Naive thymus-derived CD8-positive, alpha-beta T cell (primary cell): ENCODE measurements around the gene WNT8B. TPM values are rescaled to one million over a fixed set of nuclear protein-coding genes. Genes with fewer than 3 reads are reported as not detected.

Experiments used
- ATAC-seq, 2 donors: fragments of 150-1000 bp; cut with Tn5 transposase in 1 of 2; sonication (Bioruptor Pico), chemical (Tn5 transposase) in 1 of 2; 1 replicate in 1 of 2; 2 replicates in 1 of 2; pipeline ENCODE4 v1.10.0; 2021; ENCODE audit warnings: mild to moderate bottlenecking in 2 of 2, moderate library complexity in 2 of 2
- POLR2A ChIA-PET: fragments of 350-600 bp; sonication (Branson Sonifier 250); formaldehyde crosslinking; loops from one replicate; lab custom pipeline; 2021; ENCODE audit warnings: antibody characterized with exemption; lab: Charles Lee
- DNase-seq, 10 donors: peaks; one replicate each; pipeline versions ENCODE4 v3.0.0 to v3.0.0-alpha.2; 2020 to 2022
- H3K27ac Mint-ChIP-seq, 10 donors: one replicate each; pipeline ENCODE4 v1.8.0; 2020 to 2022; ENCODE audit warnings: mild to moderate bottlenecking in 10 of 10, mixed read lengths in 10 of 10, moderate library complexity in 4 of 10, inconsistent platforms in 1 of 10
- H3K27me3 Mint-ChIP-seq, 5 donors: one replicate each; pipeline ENCODE4 v1.8.0; 2021 to 2022; ENCODE audit warnings: mixed read lengths in 5 of 5
- H3K36me3 Mint-ChIP-seq, 3 donors: one replicate each; pipeline ENCODE4 v1.8.0; 2020 to 2022; ENCODE audit warnings: mixed read lengths in 3 of 3, mild to moderate bottlenecking in 2 of 3, inconsistent platforms in 1 of 3
- H3K4me1 Mint-ChIP-seq, 4 donors: one replicate each; pipeline ENCODE4 v1.8.0; 2021 to 2022; ENCODE audit warnings: mixed read lengths in 4 of 4
- H3K4me3 Mint-ChIP-seq, 10 donors: one replicate each; pipeline ENCODE4 v1.8.0; 2020 to 2022; ENCODE audit warnings: mild to moderate bottlenecking in 10 of 10, mixed read lengths in 10 of 10, moderate library complexity in 6 of 10, inconsistent platforms in 1 of 10
- H3K9me3 Mint-ChIP-seq, 9 donors: one replicate each; pipeline ENCODE4 v1.8.0; 2020 to 2022; ENCODE audit warnings: mixed read lengths in 9 of 9, mild to moderate bottlenecking in 3 of 9, inconsistent platforms in 1 of 9, moderate library complexity in 1 of 9
- polyA plus RNA-seq, 3 donors: library from polyadenylated mRNA; unstranded; fragments of 300-500 nt; fragmentation: Illumina TruSeq; gene quantifications; one replicate each; pipeline ENCODE4 v1.2.3, GENCODE V29; 2021
- total RNA-seq, 8 experiments: library from RNA in 2 of 8; stranded (reverse) in 2 of 8; gene quantifications; one replicate each; pipeline ENCODE4 v1.2.3 and lab custom pipeline; 2021 to 2026

Gene WNT8B
- total RNA-seq (not detected), polyA plus RNA-seq (1 to 10 TPM in 1 of 3 donors, under 1 TPM in 2; 0.14 to 1.1 (median 0.24) TPM), total RNA-seq (lab: John Stamatoyannopoulos, UW) (0 to 0.98 (median 0.04) reads per million in 6 experiments)

DNA sequence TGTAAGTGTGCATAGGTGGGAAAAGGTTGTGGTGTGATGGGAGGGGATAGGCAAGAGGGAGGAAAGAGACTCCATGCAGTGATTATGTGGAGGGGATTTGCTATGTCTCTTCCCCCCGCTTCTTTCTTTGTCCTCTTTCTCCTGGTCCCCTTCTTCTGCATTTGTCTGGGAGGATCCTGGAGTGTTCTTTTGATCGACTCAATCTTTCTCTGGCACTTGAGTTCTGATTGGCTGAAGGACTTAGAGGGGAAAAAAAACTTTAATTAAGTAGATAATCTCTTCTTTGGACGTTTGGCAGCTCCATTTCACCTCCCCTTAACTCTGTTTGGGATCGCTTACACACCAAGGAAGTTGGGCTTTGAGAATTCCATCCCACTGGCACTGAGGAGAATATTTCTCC lies at the start of gene WNT8B:
Gene WNT8B (plus strand): TSS at position 301 of the 400 bp plus-strand sequence. CDS start 160 bp downstream, outside the sequence.
- no peak for DNase-seq
- Mint-ChIP-seq H3K4me1 (no peaks in the 10 kb centered on the region), H3K27ac (no peak within 1 kb of the TSS), H3K36me3 (no peaks in the 10 kb centered on the region), H3K27me3 (peaks cover 0 to 8% (median 0%) of the 10 kb centered on the region in 5 donors), H3K9me3 (no peaks in the 10 kb centered on the region), H3K4me3 (no peak within 1 kb of the TSS)
- no peak for ATAC-seq
- POLR2A ChIA-PET: no interaction called here

DNA sequence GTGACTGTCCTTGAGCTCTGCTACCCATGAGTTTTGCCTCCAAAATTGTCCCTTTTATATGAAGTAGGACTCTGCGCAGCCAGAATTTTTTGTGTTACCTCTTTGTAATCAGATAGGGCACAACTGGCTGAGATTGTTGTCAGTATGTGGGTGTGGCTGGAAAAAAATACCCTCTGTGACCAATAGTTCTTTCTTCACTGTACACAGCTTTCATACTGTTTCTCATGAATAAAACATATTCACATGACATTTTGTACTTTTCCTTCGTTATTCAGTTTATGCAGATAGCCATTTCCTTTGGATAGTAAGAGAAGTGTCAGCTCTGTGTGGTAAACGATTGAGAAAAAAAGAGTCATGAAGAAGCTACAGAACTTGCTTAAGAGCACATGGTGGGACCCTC lies 49.6 kb upstream of the WNT8B start:
- ATAC-seq: no peak
- Mint-ChIP-seq H3K9me3 (peaks cover 0 to 9% (median 0%) of the 10 kb centered on the region in 9 donors), H3K4me3 (no peak overlapping the region), H3K4me1 (no peaks in the 10 kb centered on the region), H3K27me3 (peaks cover 0 to 5% (median 0%) of the 10 kb centered on the region in 5 donors), H3K27ac (no peak overlapping the region), H3K36me3 (peaks cover 0 to 5% (median 0%) of the 10 kb centered on the region in 3 donors)
- POLR2A ChIA-PET: no interaction called here
- DNase-seq: no peak

- Mint-ChIP-seq H3K27ac (no peak overlapping the region), H3K9me3 (no peaks in the 10 kb centered on the region), H3K36me3 (no peaks in the 10 kb centered on the region), H3K27me3 (peaks cover 0 to 10% (median 0%) of the 10 kb centered on the region in 5 donors), H3K4me1 (no peaks in the 10 kb centered on the region), H3K4me3 (no peak overlapping the region)
- POLR2A ChIA-PET: no interaction called here
- DNase-seq (no peak), ATAC-seq (no peak)
Observed at GRCh38 chr10:100419911-100420449, 42.8 kb upstream of the WNT8B start.

DNA sequence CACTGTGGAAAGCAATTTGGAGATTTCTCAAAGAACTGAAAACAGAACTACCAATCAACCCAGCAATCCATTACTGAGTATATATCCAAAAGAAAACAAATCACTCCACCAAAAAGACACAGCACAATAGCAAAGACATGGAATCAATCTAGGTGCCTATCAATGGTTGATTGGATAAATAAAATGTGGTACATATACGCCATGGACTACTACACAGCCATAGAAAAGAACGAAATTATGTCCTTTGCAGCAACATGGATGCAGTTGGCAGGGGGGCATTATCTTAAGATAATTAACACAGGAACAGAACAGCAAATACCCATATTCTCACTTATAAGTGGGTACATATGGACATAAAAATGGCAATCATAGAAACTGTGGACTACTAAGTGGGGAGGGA lies 35.4 kb upstream of the WNT8B start:
- Mint-ChIP-seq H3K36me3 (no peaks in the 10 kb centered on the region), H3K4me1 (no peaks in the 10 kb centered on the region), H3K9me3 (no peaks in the 10 kb centered on the region), H3K27me3 (peaks cover 0 to 7% (median 0%) of the 10 kb centered on the region in 5 donors), H3K27ac (no peak overlapping the region), H3K4me3 (no peak overlapping the region)
- DNase-seq (no peak), ATAC-seq (no peak)
- POLR2A ChIA-PET: no interaction called here

DNA sequence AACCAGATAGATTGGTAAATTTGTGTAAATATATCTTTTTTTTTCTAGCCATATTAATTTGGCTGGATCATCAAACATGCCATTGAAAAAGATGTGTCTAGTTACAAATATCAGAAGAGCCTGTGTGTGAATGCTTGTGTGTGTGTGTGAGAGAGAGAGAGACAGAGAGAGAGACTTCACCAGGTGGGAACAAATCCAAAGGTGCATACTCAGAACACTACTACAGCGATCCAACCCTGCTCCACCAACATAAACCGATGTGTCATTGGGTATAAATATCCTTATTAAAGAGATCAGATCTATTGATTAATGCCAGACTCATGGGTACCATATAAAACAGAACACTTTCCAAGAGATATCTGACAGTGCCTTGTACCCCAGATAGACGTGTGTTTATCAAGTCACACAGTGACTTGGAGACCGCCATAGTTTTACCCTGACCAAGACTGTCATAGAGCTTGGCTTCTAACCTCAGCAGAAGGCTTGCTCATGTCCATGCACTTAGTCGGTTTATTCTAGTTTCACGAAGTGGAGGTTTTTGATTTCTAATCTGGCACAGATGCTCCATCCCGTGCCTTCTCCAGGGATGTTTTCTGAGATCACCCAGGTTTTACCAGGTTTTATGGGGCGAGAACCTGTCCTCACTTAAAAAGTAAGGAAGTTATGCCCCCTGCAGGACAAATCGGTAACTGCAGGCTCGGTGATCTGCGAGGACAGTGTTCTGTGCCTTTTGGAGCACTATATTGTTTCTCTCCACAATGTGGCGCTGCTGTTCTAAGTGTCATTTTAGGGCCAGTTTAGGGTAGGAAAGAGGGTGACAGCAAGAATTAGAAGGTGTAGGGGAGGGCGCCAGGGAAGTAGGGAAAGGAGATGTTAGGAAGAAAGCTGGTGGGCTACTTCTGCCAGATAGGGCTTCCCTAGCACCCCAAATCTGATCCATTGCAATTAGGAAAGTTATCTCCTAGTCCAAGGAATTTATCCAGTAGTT lies 29.3 kb upstream of the WNT8B start:
- H3K36me3 Mint-ChIP-seq: no peaks in the 10 kb centered on the region
- H3K27ac Mint-ChIP-seq: no peak overlapping the region
- H3K4me3 Mint-ChIP-seq: no peak overlapping the region
- H3K4me1 Mint-ChIP-seq: peaks cover 2 to 6% (median 4%) of the 10 kb centered on the region in 4 donors
- POLR2A ChIA-PET: interaction anchor here (0.7 to 1.5 kb wide), 5 partner anchors 55 to 101 kb away, joined by 3 to 7 read pairs (median 3); no protein-coding TSS in a partner anchor
- no peaks in the 10 kb centered on the region for H3K9me3 Mint-ChIP-seq
- peaks cover 0 to 8% (median 0%) of the 10 kb centered on the region in 5 donors for H3K27me3 Mint-ChIP-seq
- DNase-seq (peak; percentile 86 to 97 (median 93)), ATAC-seq (peak; percentile 98 to 99)

GRCh38 chr10:100436255-100436654 lies 26.6 kb upstream of the WNT8B start:
- DNase-seq (no peak), ATAC-seq (no peak)
- peaks cover 0 to 8% (median 0%) of the 10 kb centered on the region in 5 donors for H3K27me3 Mint-ChIP-seq
- H3K27ac Mint-ChIP-seq: peak overlapping the region in 1 of 10 donors; percentile 63
- no peak overlapping the region for H3K4me3 Mint-ChIP-seq
- peaks cover 2 to 6% (median 4%) of the 10 kb centered on the region in 4 donors for H3K4me1 Mint-ChIP-seq
- POLR2A ChIA-PET: interaction anchor here (0.7 kb wide), 1 partner anchor 95 kb away, joined by 6 read pairs; no protein-coding TSS in a partner anchor
- no peaks in the 10 kb centered on the region for H3K9me3 Mint-ChIP-seq
- no peaks in the 10 kb centered on the region for H3K36me3 Mint-ChIP-seq

DNA sequence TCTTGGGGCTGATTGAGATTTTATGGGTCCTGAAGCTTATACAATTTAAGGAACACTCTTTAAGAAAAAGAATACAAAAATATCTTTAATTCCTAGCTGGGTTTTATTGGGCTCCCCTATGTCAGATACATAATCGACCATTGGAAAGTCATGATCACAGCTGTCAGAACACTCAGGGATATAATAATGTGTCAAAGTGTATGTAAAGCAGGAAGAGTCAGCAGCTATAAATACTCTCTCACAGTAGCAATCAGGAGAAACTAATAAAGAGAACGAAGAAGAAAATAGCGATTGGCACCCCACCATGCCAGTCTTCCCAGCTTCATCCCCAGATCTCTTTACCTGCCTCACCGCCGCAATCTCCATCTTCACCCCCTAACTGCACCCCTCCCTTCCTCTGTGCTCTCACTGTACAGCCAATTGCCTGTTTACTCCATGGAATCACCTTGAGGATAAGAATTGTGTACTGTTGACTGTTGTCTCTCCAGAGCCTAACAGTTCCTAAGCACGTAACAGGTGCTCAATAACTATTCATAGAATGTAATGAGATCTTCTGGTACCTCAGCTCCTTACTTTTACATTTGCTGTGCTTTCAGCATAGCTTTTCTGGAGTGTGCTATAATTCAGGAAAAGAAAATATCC lies 24.0 kb upstream of the WNT8B start:
- no peak for DNase-seq
- peaks cover 2 to 4% (median 3%) of the 10 kb centered on the region in 4 donors for H3K4me1 Mint-ChIP-seq
- ATAC-seq: no peak
- H3K9me3 Mint-ChIP-seq: no peaks in the 10 kb centered on the region
- H3K27me3 Mint-ChIP-seq: peaks cover 0 to 7% (median 0%) of the 10 kb centered on the region in 5 donors
- no peak overlapping the region for H3K4me3 Mint-ChIP-seq
- H3K36me3 Mint-ChIP-seq: no peaks in the 10 kb centered on the region
- no peak overlapping the region for H3K27ac Mint-ChIP-seq
- POLR2A ChIA-PET: no interaction called here

GRCh38 chr10:100442548-100442947 lies 20.3 kb upstream of the WNT8B start:
- Mint-ChIP-seq H3K36me3 (no peaks in the 10 kb centered on the region), H3K9me3 (peaks cover 0 to 2% (median 0%) of the 10 kb centered on the region in 9 donors), H3K4me1 (no peaks in the 10 kb centered on the region), H3K27ac (no peak overlapping the region), H3K4me3 (no peak overlapping the region), H3K27me3 (peaks cover 0 to 5% (median 0%) of the 10 kb centered on the region in 5 donors)
- POLR2A ChIA-PET: interaction anchor here (0.6 to 0.7 kb wide), 2 partner anchors 94 to 867 kb away, joined by 3 to 4 read pairs; no protein-coding TSS in a partner anchor
- DNase-seq: no peak
- no peak for ATAC-seq

DNA sequence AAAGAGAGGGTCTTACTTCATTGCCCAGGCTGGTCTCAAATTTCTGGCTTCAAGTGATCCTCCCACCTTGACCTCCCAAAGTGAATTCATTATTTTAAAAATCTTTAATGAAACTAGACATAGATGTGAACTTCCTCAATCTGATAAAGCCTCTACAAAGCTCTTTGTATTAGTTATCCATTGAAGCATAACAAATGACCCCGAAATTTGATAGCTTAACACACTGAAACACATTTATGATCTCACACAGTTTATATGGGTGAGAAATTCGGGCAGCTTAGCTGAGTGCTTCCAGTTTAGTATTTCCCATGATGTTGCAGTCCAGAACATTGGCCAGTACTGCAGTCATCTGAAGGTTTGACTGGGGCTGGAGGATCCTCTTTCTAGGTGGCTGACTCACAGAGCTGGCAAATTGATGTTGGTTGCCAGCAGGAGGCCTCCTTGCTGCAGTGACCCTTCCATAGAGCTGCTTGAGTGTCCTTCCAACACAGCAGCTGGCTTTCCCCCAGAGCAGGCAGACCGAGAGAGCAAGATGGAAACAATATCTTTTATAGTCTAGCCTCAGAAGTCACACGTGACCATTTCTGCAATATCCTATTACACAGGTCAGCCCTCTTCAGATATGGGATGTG lies 16.6 kb upstream of the WNT8B start:
- DNase-seq (no peak), ATAC-seq (no peak)
- H3K36me3 Mint-ChIP-seq: no peaks in the 10 kb centered on the region
- peaks cover 0 to 6% (median 0%) of the 10 kb centered on the region in 5 donors for H3K27me3 Mint-ChIP-seq
- peaks cover 0 to 2% (median 0%) of the 10 kb centered on the region in 9 donors for H3K9me3 Mint-ChIP-seq
- H3K4me1 Mint-ChIP-seq: no peaks in the 10 kb centered on the region
- H3K27ac Mint-ChIP-seq: no peak overlapping the region
- no peak overlapping the region for H3K4me3 Mint-ChIP-seq
- POLR2A ChIA-PET: no interaction called here

GRCh38 chr10:100447663-100448062 lies 15.1 kb upstream of the WNT8B start:
- Mint-ChIP-seq H3K27ac (no peak overlapping the region), H3K36me3 (no peaks in the 10 kb centered on the region), H3K4me1 (no peaks in the 10 kb centered on the region), H3K9me3 (peaks cover 0 to 2% (median 0%) of the 10 kb centered on the region in 9 donors), H3K27me3 (peaks cover 2 to 13% (median 5%) of the 10 kb centered on the region in 5 donors), H3K4me3 (no peak overlapping the region)
- ATAC-seq (no peak), DNase-seq (no peak)
- POLR2A ChIA-PET: no interaction called here

- DNase-seq: no peak
- no peaks in the 10 kb centered on the region for H3K4me1 Mint-ChIP-seq
- no peak overlapping the region for H3K4me3 Mint-ChIP-seq
- no peak overlapping the region for H3K27ac Mint-ChIP-seq
- ATAC-seq: no peak
- peaks cover 2 to 13% (median 5%) of the 10 kb centered on the region in 5 donors for H3K27me3 Mint-ChIP-seq
- no peaks in the 10 kb centered on the region for H3K36me3 Mint-ChIP-seq
- POLR2A ChIA-PET: no interaction called here
- peaks cover 0 to 2% (median 0%) of the 10 kb centered on the region in 9 donors for H3K9me3 Mint-ChIP-seq
Observed at GRCh38 chr10:100448951-100449350, 13.9 kb upstream of the WNT8B start.

GRCh38 chr10:100468322-100468721 lies 5.5 kb downstream of the WNT8B start:
- ATAC-seq (no peak), DNase-seq (no peak)
- Mint-ChIP-seq H3K4me1 (no peaks in the 10 kb centered on the region), H3K36me3 (peaks cover 0 to 2% (median 0%) of the 10 kb centered on the region in 3 donors), H3K9me3 (no peaks in the 10 kb centered on the region), H3K4me3 (no peak overlapping the region), H3K27ac (no peak overlapping the region), H3K27me3 (peaks cover 0 to 4% (median 0%) of the 10 kb centered on the region in 5 donors)
- POLR2A ChIA-PET: interaction anchor here (0.7 kb wide), 1 partner anchor 26 kb away, joined by 3 read pairs; no protein-coding TSS in a partner anchor
